B cell (primary cell): ENCODE results near the gene PPP2R5C.

Experiments
- CTCF ChIP-seq: fragments of 200-600 bp; IDR thresholded peaks from one replicate; pipeline ENCODE4 v1.8.0; 2022; ENCODE audit warnings: antibody characterized with exemption, mild to moderate bottlenecking
- EZH2 ChIP-seq: IDR thresholded peaks from 2 replicates; pipeline ENCODE4 v1.6.1; 2012; ENCODE audit warnings: borderline replicate concordance, low read depth, mild to moderate bottlenecking, moderate library complexity, low read length; ENCODE audit not compliant: insufficient read depth, poor library complexity, severe bottlenecking

DNA sequence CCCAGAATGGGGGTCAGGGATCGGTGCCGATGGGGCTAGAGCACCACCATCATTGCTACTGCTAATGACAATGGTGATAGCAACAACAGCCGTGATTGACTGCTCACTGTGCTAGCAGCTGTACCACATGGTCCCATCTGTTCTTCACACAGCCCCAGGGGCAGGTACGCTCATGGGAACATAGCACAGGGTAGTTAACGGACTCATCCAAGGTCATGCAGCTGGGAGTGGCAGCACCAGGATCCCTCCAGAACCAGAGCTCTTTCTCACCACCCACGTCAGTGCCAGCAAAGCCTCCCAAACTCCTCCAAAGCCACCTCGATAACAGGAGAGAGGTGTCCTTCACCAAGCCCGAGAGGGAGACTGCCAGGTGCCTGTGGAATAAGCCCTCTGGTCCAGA is 191.6 kb downstream of the PPP2R5C start:
- TF ChIP-seq CTCF (no peak), EZH2 (no peak)
